ENCODE data around the gene THYN1. TPM values are rescaled to one million over a fixed set of nuclear protein-coding genes. Genes with fewer than 3 reads are reported as not detected.

The THYN1 gene
- total and polyA plus RNA-seq, 4 donors: 28.3 to 64.4 (median 39.5) TPM

DNA sequence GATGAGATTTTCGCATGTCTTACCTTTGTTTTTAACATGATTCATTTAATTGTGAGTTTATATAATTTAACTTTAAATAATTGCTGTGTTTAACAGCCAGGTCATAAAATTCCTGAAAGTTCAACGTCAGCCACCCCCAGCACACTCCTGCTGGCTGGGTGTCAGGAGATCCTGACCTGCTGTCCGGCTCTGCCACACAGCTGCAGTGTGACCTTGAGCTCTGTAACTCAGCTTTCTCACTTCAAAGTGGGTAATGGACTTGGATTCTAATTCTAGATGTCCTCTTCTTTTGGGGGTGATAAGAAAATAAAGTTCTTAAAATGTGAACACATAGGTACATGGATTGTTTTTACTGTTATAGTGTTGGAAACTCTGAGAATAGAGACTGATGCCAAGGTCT lies 17.8 kb downstream of the THYN1 start:
- no peak overlapping the region for H3K27ac ChIP-seq (ENCODE audit: low read depth in 1 of 2, low read length in 2 of 2)
- H3K9me3 ChIP-seq (ENCODE audit: control insufficient read depth, low read length): no peaks in the 10 kb centered on the region
- 85 to 94% methylated on average over 3 of the region's 3 CpGs for WGBS, 2 donors
- no peaks in the 10 kb centered on the region for H3K27me3 ChIP-seq (ENCODE audit: control insufficient read depth in 1 of 2, insufficient read depth in 2 of 2, low read length in 1 of 2)
- H3K4me1 ChIP-seq (ENCODE audit: control insufficient read depth in 1 of 2, insufficient read depth in 2 of 2, low read length in 2 of 2): no peaks in the 10 kb centered on the region
- ATAC-seq (ENCODE audit: low FRiP score) (no peak), DNase-seq (no peak)
- no peak overlapping the region for H3K4me3 ChIP-seq (ENCODE audit: low read length in 2 of 2)
- intact Hi-C loops (cut with DNase I): no loop called here
- H3K36me3 ChIP-seq (ENCODE audit: control insufficient read depth in 1 of 2, insufficient read depth in 2 of 2, low read length in 1 of 2): peaks cover 0 to 3% of the 10 kb centered on the region in 2 donors

DNA sequence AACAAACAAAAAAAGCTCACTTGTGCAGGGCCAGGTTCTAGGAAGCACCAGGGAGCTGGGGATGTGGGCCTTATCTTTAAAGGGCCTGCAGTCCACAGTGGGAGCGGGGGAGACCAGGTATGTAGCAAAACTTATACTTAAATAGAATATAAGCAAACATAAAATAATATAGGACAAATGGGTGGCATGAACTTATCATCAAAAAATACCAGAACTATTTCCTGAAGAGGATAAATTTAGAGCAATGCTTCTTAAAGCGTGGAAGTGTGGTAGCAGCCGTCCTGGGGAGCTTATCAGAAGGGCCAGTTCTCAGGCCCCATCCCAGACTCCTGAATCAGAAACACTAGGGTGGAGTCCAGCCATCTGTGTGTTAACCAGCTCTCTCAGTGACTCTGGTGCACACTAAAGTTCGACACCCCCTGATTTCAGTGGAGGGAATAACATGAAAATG lies 19.4 kb downstream of the THYN1 start:
- Histone ChIP-seq H3K4me3 (ENCODE audit: low read length in 2 of 2) (no peak overlapping the region), H3K4me1 (ENCODE audit: control insufficient read depth in 1 of 2, insufficient read depth in 2 of 2, low read length in 2 of 2) (no peaks in the 10 kb centered on the region), H3K27me3 (ENCODE audit: control insufficient read depth in 1 of 2, insufficient read depth in 2 of 2, low read length in 1 of 2) (no peaks in the 10 kb centered on the region), H3K36me3 (ENCODE audit: control insufficient read depth in 1 of 2, insufficient read depth in 2 of 2, low read length in 1 of 2) (peaks cover 0 to 3% of the 10 kb centered on the region in 2 donors), H3K27ac (ENCODE audit: low read depth in 1 of 2, low read length in 2 of 2) (no peak overlapping the region), H3K9me3 (ENCODE audit: control insufficient read depth, low read length) (no peaks in the 10 kb centered on the region)
- 57 to 61% methylated on average over 4 of the region's 4 CpGs for whole genome bisulfite sequencing, 2 donors
- DNase-seq: no peak
- no peak for ATAC-seq (ENCODE audit: low FRiP score)
- intact Hi-C loops (cut with DNase I): no loop called here

DNA sequence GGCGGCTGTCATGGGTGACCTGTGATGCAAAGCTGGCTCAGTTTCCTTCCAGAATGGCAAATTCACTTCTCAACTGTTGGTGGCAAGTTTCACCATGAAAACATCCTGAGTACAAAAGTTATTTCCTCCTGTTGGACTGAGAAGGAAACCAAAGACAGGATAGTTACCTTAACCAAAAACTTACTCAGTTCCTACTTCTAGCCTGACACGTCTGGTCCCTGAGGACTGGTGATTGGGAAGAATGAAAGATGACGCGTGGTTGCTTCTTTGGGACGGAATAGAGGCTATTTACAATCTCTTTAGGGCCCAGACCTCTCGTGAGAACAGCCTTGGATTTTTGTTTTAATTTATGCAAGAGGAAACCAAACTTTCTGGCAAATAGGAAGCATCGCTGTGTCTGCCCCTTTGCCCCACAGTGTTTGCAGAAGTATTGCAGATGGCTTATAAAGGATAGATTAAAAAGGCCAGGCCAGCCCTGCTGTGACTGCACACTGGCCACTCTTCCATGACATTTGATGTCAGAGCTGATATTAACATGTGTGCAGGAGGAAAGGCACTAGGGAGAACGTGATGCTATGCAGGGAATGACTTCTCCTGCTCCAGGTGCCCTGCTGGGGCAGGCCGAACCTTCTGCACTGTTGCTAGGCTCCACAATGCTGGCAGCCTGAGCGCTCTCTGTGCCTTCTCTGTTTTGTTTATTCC lies 21.0 kb downstream of the THYN1 start:
- no peak for DNase-seq
- Histone ChIP-seq H3K36me3 (ENCODE audit: control insufficient read depth in 1 of 2, insufficient read depth in 2 of 2, low read length in 1 of 2) (peaks cover 0 to 3% of the 10 kb centered on the region in 2 donors), H3K9me3 (ENCODE audit: control insufficient read depth, low read length) (no peaks in the 10 kb centered on the region), H3K27me3 (ENCODE audit: control insufficient read depth in 1 of 2, insufficient read depth in 2 of 2, low read length in 1 of 2) (no peaks in the 10 kb centered on the region), H3K4me3 (ENCODE audit: low read length in 2 of 2) (no peak overlapping the region), H3K27ac (ENCODE audit: low read depth in 1 of 2, low read length in 2 of 2) (no peak overlapping the region), H3K4me1 (ENCODE audit: control insufficient read depth in 1 of 2, insufficient read depth in 2 of 2, low read length in 2 of 2) (no peaks in the 10 kb centered on the region)
- intact Hi-C loops (cut with DNase I): no loop called here
- WGBS, 2 donors: 75 to 77% methylated on average over 10 of the region's 10 CpGs
- ATAC-seq (ENCODE audit: low FRiP score): no peak

DNA sequence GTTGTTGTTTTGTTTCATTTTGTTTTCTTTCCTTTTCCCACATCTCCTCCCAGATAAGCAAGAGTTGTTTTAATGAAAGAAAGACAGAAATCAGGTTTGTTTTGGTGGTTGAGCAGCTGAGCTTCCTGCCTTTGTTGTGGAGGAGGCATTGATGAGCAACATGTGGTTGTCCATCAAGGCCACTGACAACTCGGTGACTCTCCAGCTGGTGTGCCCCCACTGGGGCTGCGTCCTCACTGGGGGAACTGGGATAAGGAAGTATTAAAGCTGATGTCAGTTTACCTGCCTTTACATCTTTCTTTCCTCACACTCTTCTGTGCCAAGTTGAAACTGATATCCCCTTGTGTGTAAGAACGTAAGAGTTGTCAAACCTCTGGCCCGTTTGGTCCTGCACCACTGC lies 22.8 kb downstream of the THYN1 start:
- WGBS, 2 donors: 56 to 76% methylated on average over 4 of the region's 4 CpGs
- no peak for ATAC-seq (ENCODE audit: low FRiP score)

DNA sequence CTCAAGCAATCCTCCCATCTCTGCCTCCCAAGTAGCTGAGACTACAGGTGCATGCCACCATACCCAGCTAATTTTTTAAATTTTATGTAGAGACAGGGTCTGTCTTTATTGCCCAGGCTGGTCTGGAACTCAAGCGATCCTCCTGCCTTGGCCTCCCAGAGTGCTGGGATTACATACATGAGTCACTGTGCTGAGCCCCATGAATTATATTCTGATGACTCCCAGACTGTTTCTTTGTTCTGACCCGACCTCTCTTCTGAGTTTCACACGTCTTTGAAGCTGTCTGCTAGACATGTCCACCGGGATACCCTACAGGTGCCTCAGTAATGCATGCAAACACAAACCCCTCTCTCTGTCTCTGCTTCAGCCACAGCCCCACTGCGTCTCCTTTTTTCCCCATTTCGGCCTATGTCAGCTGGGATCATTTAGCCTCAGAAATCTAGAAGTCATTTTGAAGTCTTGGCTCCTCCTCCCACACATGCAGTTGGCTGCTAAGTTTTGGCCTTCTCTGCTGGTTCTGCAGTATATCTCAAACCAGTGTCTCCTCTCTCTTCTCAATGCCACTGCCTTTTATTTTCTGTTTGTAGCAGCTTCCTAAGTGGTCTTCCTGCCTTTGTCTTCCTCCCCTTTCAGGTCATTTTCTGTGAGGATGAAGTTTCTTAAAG lies 23.9 kb downstream of the THYN1 start:
- ATAC-seq (ENCODE audit: low FRiP score) (no peak), DNase-seq (no peak)
- 82 to 83% methylated on average over 6 of the region's 6 CpGs for WGBS, 2 donors
- Histone ChIP-seq H3K27ac (ENCODE audit: low read depth in 1 of 2, low read length in 2 of 2) (no peak overlapping the region), H3K36me3 (ENCODE audit: control insufficient read depth in 1 of 2, insufficient read depth in 2 of 2, low read length in 1 of 2) (no peaks in the 10 kb centered on the region), H3K27me3 (ENCODE audit: control insufficient read depth in 1 of 2, insufficient read depth in 2 of 2, low read length in 1 of 2) (no peaks in the 10 kb centered on the region), H3K4me1 (ENCODE audit: control insufficient read depth in 1 of 2, insufficient read depth in 2 of 2, low read length in 2 of 2) (no peaks in the 10 kb centered on the region), H3K9me3 (ENCODE audit: control insufficient read depth, low read length) (no peaks in the 10 kb centered on the region), H3K4me3 (ENCODE audit: low read length in 2 of 2) (no peak overlapping the region)
- intact Hi-C loops (cut with DNase I): loop anchor here in 1 of 2 donors (10.0 kb wide), 1 partner anchor 174 kb away; no protein-coding TSS in a partner anchor

More for the DNA sequence above, 22.8 kb downstream of the THYN1 start:
- H3K27me3 ChIP-seq (ENCODE audit: control insufficient read depth in 1 of 2, insufficient read depth in 2 of 2, low read length in 1 of 2): no peaks in the 10 kb centered on the region
- no peak for DNase-seq
- intact Hi-C loops (cut with DNase I): no loop called here
- H3K36me3 ChIP-seq (ENCODE audit: control insufficient read depth in 1 of 2, insufficient read depth in 2 of 2, low read length in 1 of 2): no peaks in the 10 kb centered on the region
- H3K4me1 ChIP-seq (ENCODE audit: control insufficient read depth in 1 of 2, insufficient read depth in 2 of 2, low read length in 2 of 2): no peaks in the 10 kb centered on the region
- H3K4me3 ChIP-seq (ENCODE audit: low read length in 2 of 2): no peak overlapping the region
- H3K27ac ChIP-seq (ENCODE audit: low read depth in 1 of 2, low read length in 2 of 2): no peak overlapping the region
- H3K9me3 ChIP-seq (ENCODE audit: control insufficient read depth, low read length): no peaks in the 10 kb centered on the region

DNA sequence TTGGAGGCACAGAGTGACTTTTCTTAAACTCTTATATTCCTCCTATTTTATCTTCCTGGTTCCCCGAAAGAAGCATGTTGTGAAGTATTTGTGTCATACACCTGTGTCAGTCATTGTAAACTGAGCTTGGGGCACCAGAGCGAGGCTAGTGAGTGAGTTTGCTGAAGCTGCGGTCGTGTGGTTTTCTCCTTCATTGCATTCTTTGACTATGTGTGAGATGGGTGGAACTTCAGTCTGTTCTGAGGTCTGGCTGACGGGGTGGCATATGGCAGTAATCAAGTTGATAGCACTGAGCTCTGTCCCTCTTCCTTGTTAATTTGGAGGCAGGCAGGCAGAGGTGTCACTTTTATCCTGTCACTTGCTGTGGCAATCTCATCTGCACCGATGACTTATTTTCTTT lies 24.5 kb downstream of the THYN1 start:
- no peaks in the 10 kb centered on the region for H3K9me3 ChIP-seq (ENCODE audit: control insufficient read depth, low read length)
- 84 to 85% methylated on average over 6 of the region's 6 CpGs for WGBS, 2 donors
- no peaks in the 10 kb centered on the region for H3K27me3 ChIP-seq (ENCODE audit: control insufficient read depth in 1 of 2, insufficient read depth in 2 of 2, low read length in 1 of 2)
- H3K4me3 ChIP-seq (ENCODE audit: low read length in 2 of 2): no peak overlapping the region
- intact Hi-C loops (cut with DNase I): loop anchor here in 1 of 2 donors (10.0 kb wide), 1 partner anchor 174 kb away; no protein-coding TSS in a partner anchor
- H3K27ac ChIP-seq (ENCODE audit: low read depth in 1 of 2, low read length in 2 of 2): no peak overlapping the region
- ATAC-seq (ENCODE audit: low FRiP score) (no peak), DNase-seq (no peak)
- H3K36me3 ChIP-seq (ENCODE audit: control insufficient read depth in 1 of 2, insufficient read depth in 2 of 2, low read length in 1 of 2): no peaks in the 10 kb centered on the region
- H3K4me1 ChIP-seq (ENCODE audit: control insufficient read depth in 1 of 2, insufficient read depth in 2 of 2, low read length in 2 of 2): no peaks in the 10 kb centered on the region

DNA sequence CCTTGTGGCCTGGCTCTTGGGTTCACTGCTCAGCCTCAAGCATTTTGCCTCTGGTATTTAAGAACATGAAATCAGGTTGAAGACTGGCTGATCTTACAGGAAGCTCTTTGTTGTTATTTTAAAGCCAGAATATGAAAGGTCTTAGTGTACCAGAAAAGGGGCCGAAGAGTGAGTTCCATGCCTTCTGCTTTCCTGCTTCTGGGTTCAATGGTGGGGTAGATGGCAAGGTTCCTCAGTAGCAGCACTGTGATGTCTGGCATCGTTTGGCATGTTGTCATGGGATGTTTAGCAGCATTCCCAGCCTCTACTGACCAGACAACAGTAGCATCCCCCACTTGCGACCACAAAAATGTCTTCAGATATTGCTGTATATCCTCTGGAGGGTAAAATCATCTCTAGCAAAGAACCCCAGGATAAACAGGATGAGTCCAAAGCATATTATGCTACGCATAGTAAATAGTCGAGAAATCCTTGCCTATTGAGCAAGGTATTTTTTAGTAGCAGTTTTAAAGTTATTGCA lies 26.3 kb downstream of the THYN1 start:
- no peaks in the 10 kb centered on the region for H3K27me3 ChIP-seq (ENCODE audit: control insufficient read depth in 1 of 2, insufficient read depth in 2 of 2, low read length in 1 of 2)
- no peaks in the 10 kb centered on the region for H3K36me3 ChIP-seq (ENCODE audit: control insufficient read depth in 1 of 2, insufficient read depth in 2 of 2, low read length in 1 of 2)
- DNase-seq (no peak), ATAC-seq (ENCODE audit: low FRiP score) (no peak)
- peaks cover 0 to 5% of the 10 kb centered on the region in 2 donors for H3K4me1 ChIP-seq (ENCODE audit: control insufficient read depth in 1 of 2, insufficient read depth in 2 of 2, low read length in 2 of 2)
- WGBS, 2 donors: 78 to 89% methylated on average over 5 of the region's 5 CpGs
- no peaks in the 10 kb centered on the region for H3K9me3 ChIP-seq (ENCODE audit: control insufficient read depth, low read length)
- H3K27ac ChIP-seq (ENCODE audit: low read depth in 1 of 2, low read length in 2 of 2): no peak overlapping the region
- H3K4me3 ChIP-seq (ENCODE audit: low read length in 2 of 2): no peak overlapping the region
- intact Hi-C loops (cut with DNase I): loop anchor here in 1 of 2 donors (10.0 kb wide), 1 partner anchor 172 kb away; no protein-coding TSS in a partner anchor

DNA sequence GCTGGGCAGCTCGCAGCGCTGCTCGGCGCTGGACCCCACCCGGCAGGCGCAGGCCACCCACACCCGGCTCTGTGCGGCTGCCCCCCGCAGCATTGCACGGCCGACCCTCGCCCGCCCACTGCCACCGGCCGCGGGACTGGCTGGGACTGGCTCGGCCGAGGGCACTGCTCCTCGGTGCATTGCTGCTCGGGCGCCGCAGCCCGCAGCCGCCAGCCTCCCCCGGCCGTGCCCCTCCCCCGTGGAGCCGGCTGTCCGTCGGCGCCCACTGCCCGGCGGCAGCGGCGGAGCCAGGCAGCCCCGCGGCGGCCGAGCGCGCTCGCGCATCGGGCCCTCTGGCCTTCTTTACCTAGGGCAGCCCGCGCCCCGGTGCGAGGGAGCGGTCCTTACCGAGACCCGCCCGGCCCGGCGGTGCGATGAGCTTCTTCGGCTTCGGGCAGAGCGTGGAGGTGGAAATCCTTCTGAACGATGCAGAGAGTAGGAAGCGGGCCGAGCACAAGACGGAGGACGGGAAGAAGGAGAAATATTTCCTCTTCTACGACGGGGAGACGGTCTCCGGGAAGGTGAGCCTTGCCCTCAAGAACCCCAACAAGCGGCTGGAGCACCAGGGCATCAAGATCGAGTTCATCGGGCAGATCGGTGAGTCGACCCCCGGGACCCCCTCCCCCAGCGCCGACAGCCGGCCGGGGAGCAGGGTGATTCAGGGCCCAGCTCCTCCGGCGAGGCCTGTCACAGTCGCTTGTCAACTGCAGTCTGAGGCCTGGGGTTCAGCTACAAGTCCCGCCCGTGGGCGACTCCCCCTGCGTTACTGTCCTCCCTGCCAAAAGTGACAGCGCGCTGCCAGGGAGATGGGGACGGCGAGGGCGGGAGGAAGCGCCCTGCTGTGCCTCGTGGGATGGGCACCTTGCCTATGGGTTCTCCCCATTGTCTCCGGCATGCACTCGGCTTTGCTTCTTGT lies 28.2 kb downstream of the THYN1 start:
- DNase-seq (peak; percentile 81 to 85), ATAC-seq (ENCODE audit: low FRiP score) (peak; percentile 63)
- Histone ChIP-seq H3K27ac (ENCODE audit: low read depth in 1 of 2, low read length in 2 of 2) (peak overlapping the region in 1 of 2 donors; percentile 46), H3K27me3 (ENCODE audit: control insufficient read depth in 1 of 2, insufficient read depth in 2 of 2, low read length in 1 of 2) (no peaks in the 10 kb centered on the region), H3K36me3 (ENCODE audit: control insufficient read depth in 1 of 2, insufficient read depth in 2 of 2, low read length in 1 of 2) (no peaks in the 10 kb centered on the region), H3K4me3 (ENCODE audit: low read length in 2 of 2) (peak overlapping the region; percentile 73 to 79), H3K9me3 (ENCODE audit: control insufficient read depth, low read length) (no peaks in the 10 kb centered on the region), H3K4me1 (ENCODE audit: control insufficient read depth in 1 of 2, insufficient read depth in 2 of 2, low read length in 2 of 2) (peaks cover 0 to 5% of the 10 kb centered on the region in 2 donors)
- 0 to 1% methylated on average over 82 to 93 of the region's 93 CpGs for WGBS, 2 donors
- intact Hi-C loops (cut with DNase I): loop anchor here in 1 of 2 donors (10.0 kb wide), 1 partner anchor 170 kb away; no protein-coding TSS in a partner anchor
